Neuronal stem cell (in vitro differentiated cells): ENCODE measurements around the gene CPNE7.
A peak's percentile ranks its signal among the peaks of the same experiment; 100 is the strongest.

Source experiments
- DNase-seq: peaks from one replicate; pipeline ENCODE4 v3.0.0-alpha.2; 2013; ENCODE audit warnings: low spot score
- H2AFZ ChIP-seq: one replicate; pipeline ENCODE4 v1.6.1; 2013; ENCODE audit warnings: mild to moderate bottlenecking, low read length, inconsistent platforms
- H2AK5ac ChIP-seq: 2 replicates; pipeline ENCODE4 v1.6.1; 2013; ENCODE audit warnings: low read depth, mild to moderate bottlenecking, inconsistent platforms, low read length, moderate library complexity, mixed read lengths
- H2BK120ac ChIP-seq: 2 replicates; pipeline ENCODE4 v1.6.1; 2013; ENCODE audit warnings: low read depth, mild to moderate bottlenecking, inconsistent platforms, low read length, moderate library complexity, mixed read lengths
- H2BK12ac ChIP-seq: one replicate; pipeline ENCODE4 v1.6.1; 2013; ENCODE audit warnings: low read length, inconsistent platforms
- H2BK15ac ChIP-seq: 2 replicates; pipeline ENCODE4 v1.6.1; 2013; ENCODE audit warnings: mild to moderate bottlenecking, low read length, inconsistent platforms, mixed read lengths
- H2BK5ac ChIP-seq: one replicate; pipeline ENCODE4 v1.6.1; 2013; ENCODE audit warnings: inconsistent platforms, mild to moderate bottlenecking, low read length, moderate library complexity
- H3K14ac ChIP-seq: one replicate; pipeline ENCODE4 v1.6.1; 2013; ENCODE audit warnings: low read length, inconsistent platforms
- H3K18ac ChIP-seq: 2 replicates; pipeline ENCODE4 v1.6.1; 2013; ENCODE audit warnings: low read length, inconsistent platforms
- H3K23ac ChIP-seq: 2 replicates; pipeline ENCODE4 v1.6.1; 2013; ENCODE audit warnings: low read depth, mild to moderate bottlenecking, mixed read lengths, low read length, inconsistent platforms; ENCODE audit not compliant: poor library complexity
- H3K27ac ChIP-seq: replicated peaks from 3 replicates; pipeline ENCODE4 v1.5.1; 2013; ENCODE audit warnings: low read length, inconsistent platforms
- H3K27me3 ChIP-seq, 3 experiments: 2 replicates each; pipeline ENCODE4 v1.6.1; 2013; ENCODE audit warnings: low read length in 3 of 3, mild to moderate bottlenecking in 2 of 3, inconsistent platforms in 1 of 3, low read depth in 1 of 3, mixed read lengths in 1 of 3, moderate library complexity in 1 of 3; ENCODE audit not compliant: control insufficient read depth in 3 of 3, insufficient read depth in 3 of 3
- H3K36me3 ChIP-seq, 2 donors: replicated peaks in 1 of 2; 2 replicates each; pipeline ENCODE4 v1.6.1; 2013; ENCODE audit warnings: low read length in 2 of 2; ENCODE audit not compliant: control insufficient read depth in 2 of 2, insufficient read depth in 2 of 2
- H3K4ac ChIP-seq: 2 replicates; pipeline ENCODE4 v1.6.1; 2013; ENCODE audit warnings: inconsistent platforms, mild to moderate bottlenecking, low read length, moderate library complexity
- H3K4me1 ChIP-seq, 2 donors: 1 replicate in 1 of 2; 2 replicates in 1 of 2; pipeline ENCODE4 v1.6.1; 2013; ENCODE audit warnings: low read length in 2 of 2, low read depth in 1 of 2; ENCODE audit not compliant: control insufficient read depth in 2 of 2, insufficient read depth in 1 of 2
- H3K4me2 ChIP-seq: one replicate; pipeline ENCODE4 v1.6.1; 2013; ENCODE audit warnings: mild to moderate bottlenecking, low read length, inconsistent platforms; ENCODE audit not compliant: insufficient read depth, poor library complexity, severe bottlenecking
- H3K4me3 ChIP-seq, 2 donors: 2 replicates each; pipeline ENCODE4 v1.5.1; 2013; ENCODE audit warnings: low read length in 2 of 2, mild to moderate bottlenecking in 2 of 2, inconsistent platforms in 1 of 2, moderate library complexity in 1 of 2
- H3K79me1 ChIP-seq: one replicate; pipeline ENCODE4 v1.6.1; 2013; ENCODE audit warnings: low read depth, mild to moderate bottlenecking, inconsistent platforms, low read length, moderate library complexity
- H3K9ac ChIP-seq: one replicate; pipeline ENCODE4 v1.6.1; 2013; ENCODE audit warnings: mild to moderate bottlenecking, low read depth, low read length, inconsistent platforms; ENCODE audit not compliant: poor library complexity
- H3K9me3 ChIP-seq, 2 donors: replicated peaks in 1 of 2; 2 replicates each; pipeline versions ENCODE3 to v1.6.1; 2013; ENCODE audit warnings: low read length in 2 of 2, mild to moderate bottlenecking in 2 of 2, inconsistent platforms in 1 of 2, low read depth in 1 of 2, mixed read lengths in 1 of 2, moderate library complexity in 1 of 2; ENCODE audit not compliant: control insufficient read depth in 2 of 2, insufficient read depth in 1 of 2
- H4K8ac ChIP-seq: one replicate; pipeline ENCODE4 v1.6.1; 2013; ENCODE audit warnings: low read depth, mild to moderate bottlenecking, inconsistent platforms, low read length, moderate library complexity
- H4K91ac ChIP-seq: one replicate; pipeline ENCODE4 v1.6.1; 2013; ENCODE audit warnings: low read length, low read depth, mild to moderate bottlenecking, inconsistent platforms; ENCODE audit not compliant: poor library complexity
- WGBS, 2 donors: extraction: QIAGEN DNeasy Blood & Tissue Kit; methylation state at CpG; one replicate each; pipeline ENCODE4 v1.1.7; 2013; ENCODE audit warnings: missing lambda C conversion rate in 2 of 2, mixed read lengths in 1 of 2; ENCODE audit not compliant: insufficient read length in 2 of 2, insufficient replicate concordance in 1 of 2; ENCODE audit errors: extremely low coverage in 2 of 2; 5-methylcytosine and 5-hydroxymethylcytosine counted together

Gene CPNE7

GRCh38 chr16:89565506-89566372 is 9.8 kb upstream of the CPNE7 start:
- peak overlapping the region; percentile 30 for H2BK5ac ChIP-seq
- no peaks in the 10 kb centered on the region for H3K27me3 ChIP-seq
- H3K9me3 ChIP-seq, result no peaks in the 10 kb centered on the region
- WGBS, 2 donors, result no CpG with 5 or more reads among the region's 46 CpGs
- H3K14ac ChIP-seq, result peak overlapping the region; percentile 25
- H3K4me1 ChIP-seq, result peaks cover 19 to 23% of the 10 kb centered on the region in 2 donors
- peaks cover 35 to 45% of the 10 kb centered on the region in 2 donors for H3K36me3 ChIP-seq
- peak overlapping the region; percentile 47 for H2AK5ac ChIP-seq
- H3K79me1 ChIP-seq, result peaks cover 6% of the 10 kb centered on the region
- no peak overlapping the region for H4K8ac ChIP-seq
- no peak overlapping the region for H2BK120ac ChIP-seq
- peak overlapping the region; percentile 74 for H3K4me2 ChIP-seq
- H3K23ac ChIP-seq, result peak overlapping the region; percentile 50
- peak overlapping the region; percentile 1 for H3K27ac ChIP-seq
- H3K4me3 ChIP-seq, result peak overlapping the region in 1 of 2 donors; percentile 49
- H2BK12ac ChIP-seq, result no peak overlapping the region
- peak overlapping the region; percentile 80 for H3K9ac ChIP-seq
- H3K4ac ChIP-seq, result no peak overlapping the region
- H2AFZ ChIP-seq, result no peak overlapping the region
- DNase-seq, result no peak
- peak overlapping the region; percentile 88 for H3K18ac ChIP-seq
- no peak overlapping the region for H4K91ac ChIP-seq
- H2BK15ac ChIP-seq, result no peak overlapping the region

DNA sequence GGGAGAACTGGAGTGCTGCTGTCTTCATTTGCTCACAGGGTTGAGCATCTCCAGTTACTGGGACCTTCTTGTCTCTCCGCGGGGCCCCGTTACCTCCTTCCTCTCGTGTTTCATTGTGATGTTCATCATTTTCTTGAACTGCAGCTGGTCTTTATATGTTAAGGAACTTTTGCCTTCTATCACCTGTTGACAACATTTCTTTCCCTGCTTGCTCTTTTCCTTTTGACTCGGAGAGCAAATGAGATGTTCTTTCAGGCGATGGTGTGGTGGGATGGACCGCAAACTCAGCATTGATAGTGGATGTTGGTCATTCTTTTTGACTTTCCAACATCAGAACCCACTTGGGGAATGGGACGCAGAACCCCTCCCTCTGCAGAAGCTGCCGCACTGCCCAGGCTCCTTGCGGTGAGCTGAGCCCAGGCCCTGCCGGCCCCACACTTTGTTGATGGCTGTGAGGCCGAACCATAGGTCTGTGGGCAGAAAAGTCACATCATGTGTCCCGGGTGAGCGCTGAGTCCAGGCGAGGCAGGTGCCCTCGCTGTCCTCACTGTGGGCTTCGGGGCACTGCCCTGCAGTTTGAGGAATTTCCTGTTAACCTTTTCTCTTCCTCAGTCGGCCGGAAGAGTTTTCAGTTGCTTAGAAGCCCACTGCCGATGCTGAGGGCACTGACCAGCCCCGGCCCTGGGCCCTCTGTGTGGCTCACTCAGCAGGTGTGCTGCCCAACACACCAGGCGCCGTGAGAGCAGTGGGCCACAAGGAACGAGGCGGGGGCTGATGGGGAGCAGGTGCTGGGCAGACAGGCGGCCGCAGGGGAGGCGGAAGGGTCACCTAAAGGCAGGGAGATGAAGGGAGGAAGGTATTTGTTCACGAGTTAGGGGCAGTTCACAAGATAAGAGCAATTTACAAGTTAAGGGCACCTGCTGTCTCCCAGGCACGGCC is 7.6 kb upstream of the CPNE7 start:
- H3K4me2 ChIP-seq, result no peak overlapping the region
- H2BK15ac ChIP-seq, result no peak overlapping the region
- no peak overlapping the region for H4K8ac ChIP-seq
- peaks cover 19 to 25% of the 10 kb centered on the region in 2 donors for H3K36me3 ChIP-seq
- no peak overlapping the region for H2BK12ac ChIP-seq
- peak overlapping the region; percentile 56 for H3K9ac ChIP-seq
- H2BK5ac ChIP-seq, result no peak overlapping the region
- H3K14ac ChIP-seq, result peak overlapping the region; percentile 15
- H3K18ac ChIP-seq, result peak overlapping the region; percentile 31
- H4K91ac ChIP-seq, result no peak overlapping the region
- H3K4ac ChIP-seq, result no peak overlapping the region
- WGBS, 2 donors, result no CpG with 5 or more reads among the region's 30 CpGs
- H3K4me1 ChIP-seq, result peaks cover 8 to 16% of the 10 kb centered on the region in 2 donors
- no peak overlapping the region for H3K27ac ChIP-seq
- no peak overlapping the region for H2AFZ ChIP-seq
- peak overlapping the region; percentile 1 for H2AK5ac ChIP-seq
- H2BK120ac ChIP-seq, result no peak overlapping the region
- H3K9me3 ChIP-seq, result no peaks in the 10 kb centered on the region
- H3K27me3 ChIP-seq, result no peaks in the 10 kb centered on the region
- DNase-seq, result no peak
- no peaks in the 10 kb centered on the region for H3K79me1 ChIP-seq
- peak overlapping the region; percentile 70 for H3K23ac ChIP-seq
- no peak overlapping the region for H3K4me3 ChIP-seq

GRCh38 chr16:89569506-89570341 is 5.8 kb upstream of the CPNE7 start:
- Histone ChIP-seq H3K14ac (no peak overlapping the region), H3K4me1 (peaks cover 4 to 15% of the 10 kb centered on the region in 2 donors), H2BK120ac (no peak overlapping the region), H3K9me3 (no peaks in the 10 kb centered on the region), H3K36me3 (peaks cover 3 to 7% of the 10 kb centered on the region in 2 donors), H3K18ac (peak overlapping the region; percentile 18), H3K9ac (peak overlapping the region; percentile 39), H3K27me3 (peaks cover under 1 to 8% (median under 1%) of the 10 kb centered on the region in 3 experiments), H2BK15ac (peak overlapping the region; percentile 85), H3K4me3 (no peak overlapping the region), H2AFZ (no peak overlapping the region), H3K4ac (no peak overlapping the region), H3K79me1 (no peaks in the 10 kb centered on the region), H3K4me2 (no peak overlapping the region), H2BK5ac (no peak overlapping the region), H3K23ac (no peak overlapping the region), H4K91ac (no peak overlapping the region), H3K27ac (no peak overlapping the region), H4K8ac (no peak overlapping the region), H2AK5ac (peak overlapping the region; percentile 72), H2BK12ac (no peak overlapping the region)
- no CpG with 5 or more reads among the region's 23 CpGs for WGBS, 2 donors
- no peak for DNase-seq
